GM12878 (cell line): ENCODE measurements around the gene AGBL4. TPM values are rescaled to one million over a fixed set of nuclear protein-coding genes. Genes with fewer than 3 reads are reported as not detected.

Experiments
- ATAC-seq: fragments of 200-7000 bp; cut with Tn5 transposase; 3 replicates; pipeline ENCODE4 v1.9.1; 2020; ENCODE audit warnings: mild to moderate bottlenecking, moderate library complexity
- BruUV-seq: library from RNA; stranded (reverse); fragments of 400-500 nt; replicated peaks from 2 replicates; lab custom pipeline; 2021; lab: Mats Ljungman, UMichigan
- CTCF ChIA-PET: fragments of 300-600 bp; sonication (Branson Sonifier 250); formaldehyde crosslinking; extraction: SDS; loops from one replicate; lab custom pipeline; 2021; ENCODE audit warnings: inconsistent platforms; lab: Yijun Ruan, JAX
- POLR2A ChIA-PET: fragments of 350-600 bp; formaldehyde crosslinking; extraction: SDS; loops from one replicate; lab custom pipeline; 2021; ENCODE audit warnings: inconsistent platforms; lab: Charles Lee
- RAD21 ChIA-PET: fragments of 300-600 bp; sonication (Branson Sonifier 250); formaldehyde crosslinking; loops from one replicate; lab custom pipeline; 2023; ENCODE audit warnings: antibody characterized with exemption; ENCODE audit not compliant: unreplicated experiment; lab: Charles Lee
- SMC1A ChIA-PET: fragments of 300-600 bp; sonication (Branson Sonifier 250); formaldehyde crosslinking; loops from one replicate; lab custom pipeline; 2023; ENCODE audit not compliant: unreplicated experiment, uncharacterized antibody; lab: Charles Lee
- DNase-seq: peaks from one replicate; pipeline ENCODE4 v3.0.0-alpha.2; 2011; ENCODE audit warnings: low read depth, low spot score
- FAIRE-seq: peaks from 3 replicates; lab custom pipeline; 2011; peaks lifted over from hg19 to GRCh38; lab: Jason Lieb, UNC
- H2AFZ ChIP-seq: 2 replicates; pipeline ENCODE4 v1.6.0; 2011; ENCODE audit warnings: low read depth, low read length, control low read depth; ENCODE audit not compliant: control insufficient read depth
- H3K27ac ChIP-seq: 2 replicates; pipeline ENCODE4 v1.5.1; 2011; ENCODE audit warnings: control low read depth; ENCODE audit not compliant: control insufficient read depth, insufficient read depth
- H3K27me3 ChIP-seq, 2 experiments: replicated peaks in 1 of 2; 2 replicates each; pipeline versions ENCODE4 v1.6.0 to v1.6.1; 2011; ENCODE audit warnings: low read length in 1 of 2; ENCODE audit not compliant: control insufficient read depth in 2 of 2, insufficient read depth in 2 of 2
- H3K36me3 ChIP-seq, 2 experiments: 2 replicates each; pipeline ENCODE4 v1.5.1; 2011; ENCODE audit warnings: low read length in 1 of 2; ENCODE audit not compliant: control insufficient read depth in 2 of 2, insufficient read depth in 2 of 2
- H3K4me1 ChIP-seq: 2 replicates; pipeline ENCODE4 v1.6.1; 2011; ENCODE audit warnings: mild to moderate bottlenecking, low read length, moderate library complexity, mixed read lengths; ENCODE audit not compliant: control insufficient read depth, insufficient read depth
- H3K4me2 ChIP-seq: 2 replicates; pipeline ENCODE4 v1.6.0; 2011; ENCODE audit warnings: control low read depth; ENCODE audit not compliant: control insufficient read depth, insufficient read depth
- H3K4me3 ChIP-seq: fragments of 200-600 bp; sonication (generic); 2 replicates; pipeline ENCODE4 v1.5.1; 2016
- H3K79me2 ChIP-seq: 2 replicates; pipeline ENCODE4 v1.6.0; 2011; ENCODE audit warnings: low read length; ENCODE audit not compliant: control insufficient read depth, insufficient read depth
- H3K9ac ChIP-seq: 2 replicates; pipeline ENCODE4 v1.8.0; 2011; ENCODE audit warnings: low read length, control low read depth, mixed read lengths; ENCODE audit not compliant: control insufficient read depth, insufficient read depth
- H3K9me3 ChIP-seq: replicated peaks from 3 replicates; pipeline ENCODE4 v1.5.1; 2011; ENCODE audit warnings: mild to moderate bottlenecking, low read length; ENCODE audit not compliant: control insufficient read depth, insufficient read depth
- H4K20me1 ChIP-seq: 2 replicates; pipeline ENCODE4 v1.6.0; 2011; ENCODE audit not compliant: control insufficient read depth, insufficient read depth
- BCL11A ChIP-seq: IDR thresholded peaks from 2 replicates; pipeline ENCODE4 v1.6.1; 2011; ENCODE audit warnings: low read depth, low read length
- CHD4 ChIP-seq: fragments of 200-600 bp; sonication (generic); IDR thresholded peaks from 2 replicates; pipeline ENCODE4 v1.6.1; 2016; ENCODE audit warnings: mild to moderate bottlenecking
- CREB1 ChIP-seq: IDR thresholded peaks from 2 replicates; pipeline ENCODE4 v1.6.1; 2012; ENCODE audit warnings: low read depth, mild to moderate bottlenecking, inconsistent platforms
- EGR1 ChIP-seq, 2 experiments: IDR thresholded peaks; 1 replicate in 1 of 2; 2 replicates in 1 of 2; pipeline ENCODE4 v1.6.1; 2011 to 2012; ENCODE audit warnings: low read depth in 2 of 2, low read length in 2 of 2, borderline replicate concordance in 1 of 2, mild to moderate bottlenecking in 1 of 2, moderate library complexity in 1 of 2
- POLR2AphosphoS2 ChIP-seq: IDR thresholded peaks from 2 replicates; pipeline ENCODE4 v1.6.1; 2011; ENCODE audit warnings: low read depth, mild to moderate bottlenecking, low read length, improper control_type of control experiment, moderate library complexity
- RAD51 ChIP-seq: fragments of 450-650 bp; IDR thresholded peaks from 2 replicates; pipeline ENCODE4 v1.6.1; 2016; ENCODE audit warnings: moderate library complexity, mild to moderate bottlenecking, inconsistent platforms
- RB1 ChIP-seq: fragments of 450-650 bp; formaldehyde crosslinking; IDR thresholded peaks from 2 replicates; pipeline ENCODE4 v1.6.1; 2017; ENCODE audit warnings: mild to moderate bottlenecking, borderline replicate concordance
- USF2 ChIP-seq: IDR thresholded peaks from 2 replicates; pipeline ENCODE4 v1.6.1; 2011; ENCODE audit warnings: low read depth, low read length, improper control_type of control experiment, borderline replicate concordance
- ZBTB33 ChIP-seq: fragments of 450-650 bp; IDR thresholded peaks from 2 replicates; pipeline ENCODE4 v1.6.1; 2017; ENCODE audit warnings: mild to moderate bottlenecking
- WGBS: methylation state at CpG from one replicate; pipeline ENCODE4 v1.1.6; 2016; ENCODE audit warnings: low lambda C conversion rate; ENCODE audit not compliant: insufficient replicate concordance, insufficient coverage; ENCODE audit errors: missing lambda C conversion rate; 5-methylcytosine and 5-hydroxymethylcytosine counted together
- in situ Hi-C: fragments of 300-500 bp; cut with MboI; formaldehyde crosslinking; loops from 9 replicates; pipeline ENCODE4 v1.14.3; 2018; ENCODE audit warnings: mixed read lengths
- intact Hi-C: fragments of 100-400 bp; cut with micrococcal nuclease; formaldehyde crosslinking; loops from one replicate; pipeline ENCODE4 v1.14.2; 2022; ENCODE audit not compliant: unreplicated experiment
- polyA plus RNA-seq, 11 experiments: library from polyadenylated mRNA; depleted of rRNA in 4 of 11; unstranded in 6 of 11; stranded (reverse) in 5 of 11; fragments of >200 nt; fragmentation: Nextera tagmentation in 4 of 11; fragmentation: Illumina TruSeq in 1 of 11; extraction: Ambion mirVana in 4 of 11; extraction: Trizol in 1 of 11; gene quantifications; 1 replicate in 1 of 11; 2 replicates in 10 of 11; pipeline versions ENCODE4 v1.2.1 to v1.2.3, GENCODE V29; 2011 to 2016; ENCODE audit warnings: inconsistent platforms in 2 of 11, missing spikeins in 2 of 11, low read depth in 1 of 11
- total RNA-seq, 4 experiments: library from RNA; depleted of rRNA in 3 of 4; stranded (reverse); fragments of >200 nt in 3 of 4; fragmentation: Illumina TruSeq in 1 of 4; extraction: Trizol in 1 of 4; gene quantifications; 2 replicates each; pipeline versions ENCODE4 v1.2.1 to v1.2.3, GENCODE V29; 2013 to 2021
- TF ChIP-seq, protein P1 (sequence below): fragments of 450-650 bp; IDR thresholded peaks from 2 replicates; pipeline ENCODE4 v1.6.1; 2016; ENCODE audit warnings: mild to moderate bottlenecking, moderate library complexity, borderline replicate concordance

AGBL4 gene
- total and polyA plus RNA-seq, 10 of the 15 experiments (the other 5 are each of a cell fraction or from before 2014, with no cell fraction given): 0.31 TPM; not detected in 9

DNA sequence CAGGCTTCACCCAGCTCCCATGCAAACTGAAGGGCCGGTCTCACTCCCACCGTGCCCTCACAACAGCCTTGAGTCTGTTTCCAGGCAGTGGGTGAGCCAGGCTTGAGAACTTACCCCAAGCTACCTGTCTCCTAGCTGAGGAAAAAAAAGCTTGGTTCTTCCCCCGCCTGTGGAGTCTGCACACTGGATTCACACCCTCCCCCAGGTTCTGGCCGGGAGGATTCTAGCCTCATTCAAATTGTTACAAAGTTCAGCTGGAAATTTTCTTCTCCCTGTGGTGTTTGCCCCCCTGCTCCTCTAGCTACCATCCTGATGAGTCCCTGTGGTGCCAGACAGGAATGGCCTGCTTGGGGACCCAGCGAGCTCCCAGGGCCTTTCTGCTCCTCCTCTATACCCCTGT lies 471.7 kb downstream of the AGBL4 start (continued):
- TF ChIP-seq USF2: no peak
- TF ChIP-seq RAD51: no peak
- no peak for TF ChIP-seq BCL11A

DNA sequence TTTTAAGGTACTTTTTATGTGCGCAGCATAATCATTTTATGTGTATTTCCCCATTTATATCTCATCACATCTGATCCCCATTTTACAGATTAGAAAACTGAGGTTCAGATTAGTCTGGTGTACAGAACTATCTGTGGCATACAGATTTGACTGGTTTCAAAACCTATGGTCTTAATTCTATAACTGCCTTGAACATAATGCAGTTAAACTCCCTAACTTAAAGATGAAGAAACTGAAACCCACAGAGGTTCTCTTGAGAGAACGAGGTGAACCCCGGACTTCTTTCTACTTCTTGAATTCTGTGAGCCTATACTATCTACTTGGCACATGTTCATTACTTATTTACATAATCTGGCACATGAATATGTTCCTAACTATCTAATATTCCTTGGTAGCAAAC lies 479.1 kb downstream of the AGBL4 start:
- ChIA-PET POLR2A (no interaction called here), CTCF (no interaction called here)

GRCh38 chr1:49541096-49541752 lies 482.5 kb downstream of the AGBL4 start:
- ATAC-seq: no peak
- no peaks in the 10 kb centered on the region for H3K79me2 ChIP-seq
- CTCF ChIA-PET: no interaction called here
- RAD21 ChIA-PET: no interaction called here
- no peaks in the 10 kb centered on the region for H4K20me1 ChIP-seq
- H3K9ac ChIP-seq: no peak overlapping the region
- in situ Hi-C loops (no loop called here), intact Hi-C loops (no loop called here)
- WGBS: 44% methylated on average over 21 of the region's 24 CpGs
- H2AFZ ChIP-seq: no peak overlapping the region
- H3K27ac ChIP-seq: no peak overlapping the region
- no peak for FAIRE-seq
- H3K4me1 ChIP-seq: no peaks in the 10 kb centered on the region
- H3K4me2 ChIP-seq: no peak overlapping the region
- POLR2A ChIA-PET: no interaction called here
- no peak for DNase-seq
- BruUV-seq: no TSS peak
- H3K4me3 ChIP-seq: no peak overlapping the region
- H3K9me3 ChIP-seq: no peaks in the 10 kb centered on the region
- no peaks in the 10 kb centered on the region for H3K27me3 ChIP-seq
- H3K36me3 ChIP-seq: no peaks in the 10 kb centered on the region
- SMC1A ChIA-PET: no interaction called here
- TF ChIP-seq CREB1 (no peak), ZBTB33 (no peak), POLR2AphosphoS2 (no peak), CHD4 (no peak)
- TF ChIP-seq, protein P1, sequence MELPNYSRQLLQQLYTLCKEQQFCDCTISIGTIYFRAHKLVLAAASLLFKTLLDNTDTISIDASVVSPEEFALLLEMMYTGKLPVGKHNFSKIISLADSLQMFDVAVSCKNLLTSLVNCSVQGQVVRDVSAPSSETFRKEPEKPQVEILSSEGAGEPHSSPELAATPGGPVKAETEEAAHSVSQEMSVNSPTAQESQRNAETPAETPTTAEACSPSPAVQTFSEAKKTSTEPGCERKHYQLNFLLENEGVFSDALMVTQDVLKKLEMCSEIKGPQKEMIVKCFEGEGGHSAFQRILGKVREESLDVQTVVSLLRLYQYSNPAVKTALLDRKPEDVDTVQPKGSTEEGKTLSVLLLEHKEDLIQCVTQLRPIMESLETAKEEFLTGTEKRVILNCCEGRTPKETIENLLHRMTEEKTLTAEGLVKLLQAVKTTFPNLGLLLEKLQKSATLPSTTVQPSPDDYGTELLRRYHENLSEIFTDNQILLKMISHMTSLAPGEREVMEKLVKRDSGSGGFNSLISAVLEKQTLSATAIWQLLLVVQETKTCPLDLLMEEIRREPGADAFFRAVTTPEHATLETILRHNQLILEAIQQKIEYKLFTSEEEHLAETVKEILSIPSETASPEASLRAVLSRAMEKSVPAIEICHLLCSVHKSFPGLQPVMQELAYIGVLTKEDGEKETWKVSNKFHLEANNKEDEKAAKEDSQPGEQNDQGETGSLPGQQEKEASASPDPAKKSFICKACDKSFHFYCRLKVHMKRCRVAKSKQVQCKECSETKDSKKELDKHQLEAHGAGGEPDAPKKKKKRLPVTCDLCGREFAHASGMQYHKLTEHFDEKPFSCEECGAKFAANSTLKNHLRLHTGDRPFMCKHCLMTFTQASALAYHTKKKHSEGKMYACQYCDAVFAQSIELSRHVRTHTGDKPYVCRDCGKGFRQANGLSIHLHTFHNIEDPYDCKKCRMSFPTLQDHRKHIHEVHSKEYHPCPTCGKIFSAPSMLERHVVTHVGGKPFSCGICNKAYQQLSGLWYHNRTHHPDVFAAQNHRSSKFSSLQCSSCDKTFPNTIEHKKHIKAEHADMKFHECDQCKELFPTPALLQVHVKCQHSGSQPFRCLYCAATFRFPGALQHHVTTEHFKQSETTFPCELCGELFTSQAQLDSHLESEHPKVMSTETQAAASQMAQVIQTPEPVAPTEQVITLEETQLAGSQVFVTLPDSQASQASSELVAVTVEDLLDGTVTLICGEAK: no peak

More for the DNA sequence above, 479.1 kb downstream of the AGBL4 start:
- H3K4me1 ChIP-seq: no peaks in the 10 kb centered on the region
- H3K9ac ChIP-seq: no peak overlapping the region
- no peak overlapping the region for H3K4me3 ChIP-seq
- no peak for DNase-seq
- H3K36me3 ChIP-seq: no peaks in the 10 kb centered on the region
- TF ChIP-seq EGR1 (IDR thresholded peaks at IDR 0.05; ENCODE audit: borderline replicate concordance in 1 of 2, low read depth in 2 of 2, low read length in 2 of 2) (no peak), RB1 (no peak)
- TF ChIP-seq, all 136 proteins: peak for 0
- H3K4me2 ChIP-seq: no peak overlapping the region
- no peaks in the 10 kb centered on the region for H3K27me3 ChIP-seq
- no peak overlapping the region for H2AFZ ChIP-seq
- H3K9me3 ChIP-seq: no peaks in the 10 kb centered on the region
- H3K79me2 ChIP-seq: no peaks in the 10 kb centered on the region
- ChIA-PET SMC1A (no interaction called here), RAD21 (no interaction called here)
- no peak for ATAC-seq
- WGBS: 25% methylated on average over 3 of the region's 3 CpGs
- no peak for FAIRE-seq
- no TSS peak for BruUV-seq
- no peak overlapping the region for H3K27ac ChIP-seq
- in situ Hi-C loops (no loop called here), intact Hi-C loops (no loop called here)
- H4K20me1 ChIP-seq: no peaks in the 10 kb centered on the region
